RPMI7951 (cell line): ENCODE results near the gene TRIM8. TPM values are rescaled to one million over a fixed set of nuclear protein-coding genes. Genes with fewer than 3 reads are reported as not detected.
A peak's percentile ranks its signal among the peaks of the same experiment; 100 is the strongest.

Experiments
- DNase-seq: peaks from one replicate; pipeline ENCODE4 v3.0.0-alpha.2; 2012; ENCODE audit warnings: low read depth
- total RNA-seq: library from RNA; depleted of rRNA; stranded (reverse); fragments of >200 nt; shearing (Covaris generic); gene quantifications from 2 replicates; pipeline ENCODE4 v1.2.3, GENCODE V29; 2014; rRNA removed

Gene TRIM8, protein sequence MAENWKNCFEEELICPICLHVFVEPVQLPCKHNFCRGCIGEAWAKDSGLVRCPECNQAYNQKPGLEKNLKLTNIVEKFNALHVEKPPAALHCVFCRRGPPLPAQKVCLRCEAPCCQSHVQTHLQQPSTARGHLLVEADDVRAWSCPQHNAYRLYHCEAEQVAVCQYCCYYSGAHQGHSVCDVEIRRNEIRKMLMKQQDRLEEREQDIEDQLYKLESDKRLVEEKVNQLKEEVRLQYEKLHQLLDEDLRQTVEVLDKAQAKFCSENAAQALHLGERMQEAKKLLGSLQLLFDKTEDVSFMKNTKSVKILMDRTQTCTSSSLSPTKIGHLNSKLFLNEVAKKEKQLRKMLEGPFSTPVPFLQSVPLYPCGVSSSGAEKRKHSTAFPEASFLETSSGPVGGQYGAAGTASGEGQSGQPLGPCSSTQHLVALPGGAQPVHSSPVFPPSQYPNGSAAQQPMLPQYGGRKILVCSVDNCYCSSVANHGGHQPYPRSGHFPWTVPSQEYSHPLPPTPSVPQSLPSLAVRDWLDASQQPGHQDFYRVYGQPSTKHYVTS
- 39.3 and 52.8 TPM in 2 replicates for total RNA-seq

DNA sequence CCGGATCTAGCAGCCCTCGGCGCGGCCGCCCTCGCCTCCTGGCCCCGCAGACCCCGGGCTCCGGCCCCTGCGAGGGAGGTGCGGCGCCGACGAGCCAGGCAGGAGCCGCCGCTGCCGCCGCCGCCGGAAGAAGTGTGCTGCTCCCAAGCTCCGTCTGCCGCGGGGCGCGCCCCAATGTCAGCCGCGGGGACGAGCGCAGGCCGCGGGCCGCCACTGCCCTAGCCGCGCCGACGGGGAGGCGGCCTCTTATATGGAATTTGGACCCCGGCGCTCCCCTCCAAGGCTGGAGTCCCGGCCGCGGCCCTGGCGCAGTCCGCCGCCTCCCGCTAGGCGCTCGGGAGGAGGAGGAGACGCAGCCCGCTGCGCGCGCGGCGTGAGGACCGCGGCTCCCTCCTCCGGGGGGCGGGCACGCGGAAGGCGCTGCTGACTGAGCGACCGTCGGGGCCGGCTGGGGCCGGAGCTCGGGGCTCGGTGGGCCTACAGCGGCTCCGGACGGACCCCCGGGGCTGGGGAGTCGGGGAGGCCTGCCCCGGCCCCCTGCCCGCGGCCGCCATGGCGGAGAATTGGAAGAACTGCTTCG is at the start of gene TRIM8:
Gene TRIM8, plus strand, starts transcription at position 414 of the 580 bp plus-strand sequence. Its CDS starts 139 bp downstream, at position 553.
- peak; percentile 47 for DNase-seq

DNA sequence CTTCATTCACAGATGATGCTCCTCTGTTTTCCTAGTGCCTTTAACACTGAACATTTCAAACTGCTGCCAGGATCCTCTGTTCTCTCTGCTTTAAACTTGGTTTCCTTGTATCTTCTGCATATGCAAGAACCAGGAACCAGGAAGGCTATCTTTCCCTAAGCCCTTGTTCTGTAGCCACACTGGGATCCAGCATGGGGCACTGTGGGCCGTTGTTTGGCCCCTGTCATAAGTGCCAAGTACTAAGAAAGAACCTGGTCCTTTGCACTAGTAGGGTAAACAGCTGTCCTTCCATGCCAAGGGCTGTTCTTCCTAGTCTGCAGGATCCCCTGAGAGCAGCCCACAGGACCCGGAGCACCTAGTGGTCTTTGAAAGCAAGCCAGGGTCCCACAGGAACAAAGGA is 49.0 kb upstream of the TRIM8 start:
- DNase-seq = no peak

DNA sequence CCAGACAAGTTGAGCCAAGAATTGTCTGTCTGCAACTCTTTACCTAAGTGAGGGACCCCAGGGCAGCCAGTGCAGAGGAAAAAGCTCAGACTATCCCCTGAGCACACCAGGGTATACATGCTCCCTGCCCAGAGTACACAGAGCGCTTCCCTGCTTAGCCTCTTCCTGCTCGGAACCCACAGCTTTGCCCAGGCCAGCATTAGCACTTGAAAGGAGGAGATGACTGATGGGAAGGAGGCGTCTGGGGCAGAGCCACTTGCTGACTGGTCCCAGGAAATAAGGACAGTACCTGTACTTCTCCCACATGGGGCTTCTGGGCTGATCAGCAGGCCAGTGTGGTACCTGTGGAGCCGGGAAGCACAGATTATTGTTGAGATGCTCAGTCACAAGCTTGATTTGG is 48.4 kb upstream of the TRIM8 start:
- no peak for DNase-seq

DNA sequence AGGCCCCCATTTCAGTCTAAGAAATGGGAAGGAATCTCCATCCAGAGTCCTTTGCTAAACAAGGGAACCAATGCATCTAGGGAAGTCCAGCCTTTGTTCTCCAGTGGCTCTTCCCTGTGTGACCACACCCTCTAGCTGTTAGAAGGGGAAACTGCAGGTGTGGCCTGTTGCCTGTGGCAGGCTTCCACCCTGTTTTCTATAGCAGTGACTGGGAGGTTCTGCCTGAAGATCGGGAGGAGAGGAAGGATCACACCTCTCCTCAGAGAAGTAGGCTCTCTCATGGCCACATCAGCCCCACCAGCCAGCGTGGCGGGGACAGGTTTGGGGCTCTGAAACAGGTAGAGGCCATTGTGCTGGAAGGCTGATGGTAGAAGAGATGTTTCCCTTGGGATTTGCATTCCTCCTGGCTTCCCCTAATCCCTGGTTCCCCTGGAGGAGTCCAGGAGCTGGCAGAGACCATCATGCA is 47.7 kb upstream of the TRIM8 start:
- DNase-seq = peak; percentile 62

DNA sequence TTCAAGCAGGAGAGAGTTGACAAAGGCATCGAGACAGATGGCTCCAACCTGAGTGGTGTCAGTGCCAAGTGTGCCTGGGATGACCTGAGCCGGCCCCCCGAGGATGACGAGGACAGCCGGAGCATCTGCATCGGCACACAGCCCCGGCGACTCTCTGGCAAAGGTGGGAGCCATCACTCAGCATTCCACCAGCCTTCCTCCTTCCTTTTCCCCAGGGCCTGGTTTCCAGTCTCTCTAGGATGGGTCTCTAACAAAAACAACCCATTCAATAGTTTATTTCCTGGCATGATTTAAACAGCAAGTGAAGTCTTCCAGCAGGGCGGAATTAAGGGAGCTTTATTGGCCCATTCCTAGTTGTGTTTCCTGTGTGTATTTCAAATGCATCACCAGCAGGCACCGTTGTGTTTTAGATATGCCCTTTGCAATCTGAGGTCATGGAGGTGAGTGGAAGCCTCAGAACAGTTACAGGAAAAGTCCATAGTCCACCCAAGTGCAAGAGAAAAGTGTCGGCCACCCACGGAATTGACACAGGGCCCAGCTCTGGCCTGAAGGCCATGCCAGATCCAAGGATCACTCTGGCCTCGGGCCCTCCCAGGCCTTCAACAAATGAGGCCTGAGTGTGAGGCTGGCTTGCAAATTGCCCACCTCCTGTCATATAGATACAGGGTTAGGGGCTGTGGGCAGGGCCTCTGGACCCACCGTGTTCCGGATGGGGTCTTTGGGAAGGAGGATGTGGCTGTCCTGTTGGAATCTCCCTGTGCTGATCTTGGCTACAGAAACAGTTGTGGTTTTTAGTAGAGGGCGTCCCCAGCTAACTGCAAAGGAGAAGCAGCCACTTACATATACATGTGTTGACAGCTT is 46.9 kb upstream of the TRIM8 start:
- DNase-seq = no peak

DNA sequence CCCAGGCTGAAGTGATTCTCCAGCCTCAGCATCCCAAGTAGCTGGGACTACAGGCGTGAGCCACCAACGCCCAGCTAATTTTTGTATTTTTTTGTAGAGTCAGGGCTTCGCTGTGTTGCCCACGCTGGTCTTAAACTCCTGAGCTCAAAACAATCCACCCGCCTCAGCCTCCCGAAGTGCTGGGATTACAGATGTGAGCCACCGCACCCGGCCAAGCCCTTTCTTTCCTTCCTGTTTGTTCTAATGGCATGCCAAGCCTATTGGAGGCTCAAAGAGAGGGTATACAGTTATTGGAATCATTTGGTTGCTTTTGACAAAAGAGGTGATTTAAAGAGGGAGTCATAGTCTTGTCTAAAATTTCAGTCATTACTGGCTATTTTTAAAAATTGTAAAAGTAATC is 46.0 kb upstream of the TRIM8 start:
- DNase-seq = no peak

DNA sequence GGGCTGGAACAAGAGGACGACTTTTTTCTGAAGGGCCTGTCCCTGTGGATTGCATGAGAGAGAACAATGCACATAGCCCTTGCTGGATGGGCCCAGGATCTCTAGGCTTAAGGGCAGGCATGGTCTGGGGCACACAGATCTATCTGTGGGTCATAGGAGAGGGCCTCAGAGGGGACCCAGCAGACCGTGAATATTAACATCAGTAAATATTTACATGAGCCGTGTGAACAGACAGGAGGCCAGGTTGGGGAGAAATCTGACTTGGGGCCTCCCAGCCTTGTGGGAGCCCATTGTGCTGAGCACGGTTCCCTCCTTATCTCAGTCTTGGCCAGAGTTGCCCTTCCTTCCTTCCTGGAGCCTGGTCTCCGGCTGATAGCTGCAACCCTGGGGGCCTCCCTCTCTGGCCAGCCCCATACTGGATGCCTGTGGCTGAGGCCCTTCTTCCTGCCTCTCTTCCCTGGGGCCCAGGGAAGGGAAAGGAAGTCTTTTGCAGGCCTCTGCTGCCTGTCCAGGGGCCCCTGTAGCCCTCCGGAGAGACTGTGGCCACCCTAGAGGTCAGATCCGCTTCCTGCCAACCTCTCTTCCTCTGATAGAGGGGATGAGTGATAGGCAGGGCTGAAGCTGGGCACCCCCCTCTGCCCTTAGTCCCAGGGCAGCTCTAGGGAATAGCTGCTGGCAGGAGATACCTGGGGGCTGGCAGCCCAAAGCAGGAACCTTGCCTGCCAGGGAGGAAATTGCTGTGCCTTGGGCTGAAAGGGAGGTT is 44.5 kb upstream of the TRIM8 start:
- DNase-seq = peak; percentile 76

DNA sequence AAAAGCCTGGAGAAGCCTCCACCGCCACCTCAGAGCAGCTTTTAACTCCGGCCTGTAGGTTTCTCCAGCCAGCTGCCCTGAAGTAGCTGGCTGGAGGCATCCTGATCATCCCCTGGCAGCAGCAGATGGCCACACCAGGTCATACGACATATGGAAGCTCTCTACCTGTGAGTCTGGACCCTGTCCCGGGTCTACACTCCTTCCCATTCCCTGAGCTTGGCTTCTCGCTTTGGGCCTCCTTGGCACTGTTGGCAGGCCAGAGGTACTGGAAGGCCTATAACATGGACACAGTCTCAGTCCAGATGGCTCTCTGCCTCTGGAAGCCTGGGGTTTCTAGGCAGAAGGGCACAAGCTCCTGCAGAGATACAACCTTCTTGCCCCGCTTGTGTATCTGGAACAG is 43.5 kb upstream of the TRIM8 start:
- no peak for DNase-seq

DNA sequence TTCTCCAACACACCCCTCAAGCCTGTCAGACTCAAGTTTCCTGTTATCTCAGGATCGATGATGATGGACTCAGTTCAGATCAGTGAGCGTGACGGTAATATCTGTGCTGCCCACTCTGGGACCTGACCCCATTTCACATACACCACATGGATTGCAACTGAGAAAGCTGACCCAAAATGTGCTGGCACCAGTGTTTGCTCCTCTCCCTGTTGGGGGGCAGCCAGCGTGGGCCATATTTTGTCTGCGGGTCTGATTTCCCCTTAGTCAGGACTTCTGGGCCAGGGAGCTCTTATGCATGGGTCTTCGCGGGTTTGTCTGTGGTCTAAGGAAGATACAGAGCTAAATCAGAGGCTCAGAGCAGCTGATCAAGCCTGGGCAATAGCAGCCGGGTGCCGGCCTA is 42.6 kb upstream of the TRIM8 start:
- DNase-seq = no peak

DNA sequence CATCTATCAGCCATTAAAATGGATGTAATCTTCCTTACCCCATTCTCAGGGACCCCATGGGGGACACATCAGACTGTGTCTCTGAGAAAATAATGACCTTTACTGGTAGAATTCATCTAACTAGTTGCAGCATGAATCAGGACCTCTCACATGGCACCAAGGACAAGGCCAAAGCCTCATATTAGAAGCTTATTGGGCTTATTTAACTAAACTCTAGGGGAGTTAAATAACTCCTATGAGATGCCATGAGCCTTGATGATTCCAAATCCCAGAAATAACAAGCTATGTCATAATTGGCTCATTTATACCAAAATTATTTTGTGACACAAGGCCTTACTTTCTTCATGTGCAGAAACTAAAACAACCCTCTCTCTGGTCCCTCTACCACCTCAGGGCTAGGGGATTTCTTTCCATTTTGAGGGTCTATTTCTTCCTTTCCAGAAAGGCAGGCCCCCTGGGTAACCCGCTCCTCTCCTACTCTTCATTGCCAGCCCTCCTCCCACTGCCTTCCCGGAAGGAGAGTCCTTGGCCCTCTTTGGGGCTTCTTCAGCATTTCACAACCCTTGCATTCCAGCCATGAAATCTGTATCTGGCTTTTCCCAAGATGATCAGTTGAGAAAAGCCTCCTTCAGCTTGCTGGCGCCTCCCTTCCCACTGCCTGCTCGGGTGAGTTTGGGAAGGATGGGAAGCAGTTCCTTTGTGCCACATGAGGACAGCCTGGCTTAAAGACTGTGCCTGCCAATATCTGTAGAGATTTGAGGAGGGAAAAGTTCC is 41.8 kb upstream of the TRIM8 start:
- no peak for DNase-seq

DNA sequence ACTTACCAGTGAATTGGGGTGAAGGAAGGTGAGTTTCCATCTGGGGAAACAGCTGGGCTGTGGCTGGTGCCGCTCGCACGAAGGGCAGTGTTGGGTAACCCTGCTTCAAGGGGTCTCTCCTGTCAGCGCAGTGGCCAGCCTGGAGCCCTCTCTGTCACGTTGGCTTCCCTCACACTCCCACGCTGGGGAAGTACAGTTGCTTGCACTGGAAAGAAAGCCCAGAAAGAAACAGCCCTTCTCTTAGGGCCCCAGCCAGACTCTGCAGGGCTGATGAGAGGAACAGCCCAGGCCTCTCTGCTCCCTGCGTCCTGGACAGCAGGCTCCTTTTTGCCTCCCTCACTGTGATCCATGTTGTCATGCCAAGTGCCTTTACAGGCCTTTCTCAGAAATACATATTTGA is 40.3 kb upstream of the TRIM8 start:
- peak; percentile 41 for DNase-seq

DNA sequence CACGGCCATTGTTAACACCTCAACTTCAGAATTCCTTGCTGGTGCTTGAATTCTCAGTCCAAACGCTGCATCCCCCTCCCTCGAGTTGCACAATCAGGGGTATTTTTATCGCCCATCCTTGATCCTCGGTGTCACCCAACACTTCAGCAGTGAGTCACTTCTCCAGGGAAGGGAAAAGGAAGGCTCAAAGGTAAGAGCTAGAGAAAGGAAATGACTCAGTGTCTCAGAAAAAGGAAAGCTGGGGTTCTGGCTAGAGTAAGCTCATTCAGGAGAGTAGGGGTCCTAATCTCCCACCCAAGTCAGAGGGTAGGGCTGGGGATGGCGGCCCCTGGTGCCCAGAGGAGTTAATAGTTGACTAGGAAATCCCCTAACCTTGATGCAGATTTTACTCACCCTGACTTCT is 39.8 kb upstream of the TRIM8 start:
- DNase-seq = peak; percentile 76

DNA sequence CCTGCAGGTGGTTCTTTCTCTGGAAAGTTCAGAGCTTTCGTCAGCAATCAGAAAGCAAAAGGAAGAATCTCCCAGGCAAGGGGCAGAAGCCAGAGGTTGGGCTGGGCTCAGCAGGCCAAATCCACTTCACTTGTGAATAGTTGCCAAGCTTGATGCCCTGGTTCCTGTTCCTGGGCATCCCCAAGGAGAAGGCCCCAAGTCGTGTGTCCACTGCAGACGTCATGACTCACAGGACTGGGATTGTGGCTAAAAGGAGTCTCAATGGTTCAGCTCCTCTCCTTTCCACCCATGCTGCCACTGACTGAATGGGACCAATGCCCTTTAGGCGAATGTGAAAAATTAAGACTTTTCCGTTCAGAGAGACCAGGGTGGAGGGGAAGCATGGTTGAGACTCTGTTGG is 38.6 kb upstream of the TRIM8 start:
- DNase-seq = peak; percentile 87

DNA sequence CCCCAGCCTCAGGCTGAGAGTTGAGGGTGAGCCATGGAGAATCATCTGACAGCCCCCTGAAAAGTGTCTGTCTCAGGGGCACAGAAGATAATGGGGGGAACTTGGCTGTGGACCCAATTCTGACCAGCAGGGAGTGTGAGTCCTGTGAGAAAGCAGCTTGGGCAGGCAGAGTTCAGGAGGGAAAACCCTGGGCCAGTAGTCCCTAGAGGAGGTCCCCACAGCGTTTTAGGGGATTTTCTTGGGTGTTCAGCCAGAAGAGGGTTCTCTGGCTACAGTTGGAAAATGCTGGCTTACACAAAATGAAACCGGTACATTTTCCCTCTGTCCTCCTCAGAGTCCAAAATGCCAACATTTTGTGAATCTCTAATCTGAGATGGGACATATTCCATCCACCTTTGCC is 35.8 kb upstream of the TRIM8 start:
- DNase-seq = no peak

DNA sequence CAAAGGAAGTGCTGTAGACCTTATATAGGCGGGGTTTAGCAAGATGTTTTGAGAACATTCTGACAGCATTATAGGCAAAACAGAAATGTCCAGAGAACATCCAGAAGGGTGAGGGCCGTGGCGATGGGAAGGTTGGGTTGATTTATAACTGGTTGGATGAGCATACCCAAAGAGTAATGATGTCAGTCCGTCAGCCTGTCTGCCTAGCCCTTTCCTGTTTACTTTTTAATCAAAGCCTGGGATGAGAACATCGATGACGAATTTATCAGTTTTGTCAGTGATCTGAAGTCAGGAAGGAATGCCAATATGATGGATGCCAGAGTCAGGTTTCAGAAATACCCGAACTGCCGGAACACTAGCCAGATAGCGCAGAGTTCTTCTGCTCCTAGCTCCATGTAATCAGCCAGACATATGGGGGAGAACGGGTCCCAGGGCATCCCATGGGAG is 33.8 kb upstream of the TRIM8 start:
- DNase-seq = no peak

DNA sequence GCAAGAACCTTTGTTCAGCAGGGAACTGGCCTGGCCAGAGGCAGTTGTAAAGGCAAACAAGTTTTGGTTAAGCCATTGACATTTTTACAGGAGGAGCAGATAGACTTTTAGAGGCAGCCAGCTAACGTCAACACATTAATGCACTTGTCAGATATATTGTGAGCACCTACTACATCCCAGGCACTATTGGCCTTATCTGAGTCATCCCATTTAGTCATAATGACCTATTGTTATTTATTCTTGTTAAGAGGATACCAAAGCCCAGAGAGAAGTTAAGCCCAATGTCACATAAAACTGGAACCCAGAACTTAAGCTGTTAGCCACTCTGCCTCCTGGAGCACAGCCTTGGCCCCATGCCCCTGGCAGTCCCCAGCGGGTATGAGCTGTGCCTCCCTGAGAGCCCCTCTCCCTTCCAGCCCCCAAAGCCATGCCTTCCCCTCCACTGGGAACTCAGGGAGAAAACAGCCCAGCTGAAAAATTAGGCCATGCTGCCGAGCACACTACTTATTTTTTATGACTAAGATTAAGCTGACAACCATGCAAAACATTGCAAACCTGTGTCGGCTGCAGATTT is 32.7 kb upstream of the TRIM8 start:
- peak; percentile 22 for DNase-seq

DNA sequence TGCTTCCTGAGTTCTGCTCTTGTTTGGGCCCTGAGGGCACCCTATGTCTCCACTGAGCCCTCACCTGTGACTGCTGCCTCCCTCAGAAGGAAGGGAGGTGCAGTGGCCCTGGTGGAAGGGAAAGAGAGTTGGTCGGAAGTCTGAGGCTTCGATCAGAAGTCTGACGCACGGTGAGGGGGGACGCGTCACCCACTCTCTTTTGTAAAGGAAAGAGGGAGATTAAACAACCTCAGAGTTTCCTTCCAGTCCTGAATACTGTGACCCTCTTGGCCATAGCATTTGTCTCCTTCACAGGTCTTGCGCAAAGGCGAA is 31.4 kb upstream of the TRIM8 start:
- no peak for DNase-seq

DNA sequence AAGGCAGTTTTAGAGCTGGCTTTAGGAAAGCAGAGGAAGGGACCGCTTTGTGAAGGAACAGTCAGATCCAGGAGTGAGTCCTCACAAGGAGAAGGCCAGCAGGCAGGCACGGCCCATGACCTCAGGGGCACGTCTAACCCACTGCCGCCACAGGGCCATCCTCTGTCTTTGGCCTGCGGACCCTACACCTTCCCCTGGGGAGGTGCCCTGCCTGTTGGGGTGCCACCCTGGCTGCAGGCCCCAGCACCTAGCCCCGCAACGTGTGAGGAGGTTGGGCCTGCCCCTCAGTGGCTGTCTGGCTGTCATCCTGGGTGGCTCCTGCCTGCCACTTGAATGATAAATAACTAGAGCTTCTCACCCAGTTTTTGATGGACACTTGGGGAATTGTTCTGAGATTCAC is 31.0 kb upstream of the TRIM8 start:
- DNase-seq = no peak

DNA sequence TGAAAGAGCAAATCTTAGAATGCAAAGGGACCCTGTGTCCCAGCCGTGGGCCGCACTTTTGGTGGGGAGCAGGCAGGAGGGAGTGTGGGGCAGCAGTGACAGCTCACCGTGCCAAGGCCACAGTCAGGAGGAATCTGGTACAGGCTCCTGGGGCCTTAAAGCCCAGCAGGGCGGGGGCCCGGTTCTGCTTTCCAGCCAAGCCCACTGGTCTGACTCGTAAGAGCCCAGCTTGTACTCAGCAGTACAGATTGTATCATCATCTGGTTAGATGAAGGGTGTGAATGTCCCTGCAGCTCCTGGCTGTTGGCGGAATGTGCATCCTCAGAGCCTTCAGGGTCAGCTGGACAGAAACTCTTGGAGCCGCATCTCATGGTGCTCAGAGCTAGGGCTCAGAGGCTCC is 30.5 kb upstream of the TRIM8 start:
- DNase-seq = no peak

DNA sequence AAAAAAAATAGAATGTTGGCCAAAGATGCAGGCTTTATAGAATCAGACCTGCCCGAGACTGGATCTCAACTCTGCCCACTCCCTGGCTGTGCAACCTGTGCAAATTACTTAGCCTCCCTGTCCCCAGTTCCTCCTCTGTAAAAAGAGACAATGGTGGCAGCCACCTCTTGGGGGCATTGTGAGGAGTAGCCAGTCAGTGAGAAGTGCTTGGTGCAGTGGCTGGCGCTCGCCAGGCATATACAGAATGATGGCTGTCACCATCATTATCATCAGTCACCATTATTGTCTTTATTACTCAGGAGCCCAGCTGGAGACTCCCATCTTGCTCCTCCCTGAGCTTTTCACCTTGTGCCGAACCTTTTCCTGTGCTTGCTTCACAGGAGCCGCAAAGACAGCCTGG is 29.4 kb upstream of the TRIM8 start:
- DNase-seq = no peak
